Psoas muscle (tissue), 8 donors: ENCODE measurements around the gene SLC4A5. TPM values are rescaled to one million over a fixed set of nuclear protein-coding genes. Genes with fewer than 3 reads are reported as not detected.

Source experiments
- ATAC-seq, 4 donors: fragments of 200-7000 bp; cut with Tn5 transposase; one replicate each; pipeline ENCODE4 v1.9.1; 2020; ENCODE audit warnings: moderate library complexity in 3 of 4, mild to moderate bottlenecking in 2 of 4
- DNase-seq, 2 donors: peaks; one replicate each; pipeline ENCODE4 v3.0.0-alpha.2; 2020
- H3K27ac ChIP-seq: fragments of 200-600 bp; one replicate; pipeline ENCODE4 v1.8.0; 2022
- H3K27me3 ChIP-seq, 3 donors: fragments of 200-600 bp in 1 of 3; one replicate each; pipeline versions ENCODE4 v1.6.1 to v1.8.0; 2013 to 2022; ENCODE audit warnings: low read length in 2 of 3, mild to moderate bottlenecking in 2 of 3, moderate library complexity in 1 of 3; ENCODE audit not compliant: insufficient read depth in 3 of 3
- H3K36me3 ChIP-seq, 2 donors: fragments of 200-600 bp in 1 of 2; one replicate each; pipeline versions ENCODE4 v1.6.1 to v1.8.0; 2013 to 2022; ENCODE audit warnings: low read depth in 1 of 2, mild to moderate bottlenecking in 1 of 2, moderate library complexity in 1 of 2; ENCODE audit not compliant: insufficient read depth in 1 of 2
- H3K4me1 ChIP-seq: fragments of 200-600 bp; one replicate; pipeline ENCODE4 v1.8.0; 2022
- H3K4me3 ChIP-seq: fragments of 200-600 bp; one replicate; pipeline ENCODE4 v1.8.0; 2022; ENCODE audit warnings: mild to moderate bottlenecking
- H3K9me3 ChIP-seq: fragments of 200-600 bp; one replicate; pipeline ENCODE4 v1.8.0; 2022
- CTCF ChIP-seq: fragments of 200-600 bp; IDR thresholded peaks from one replicate; pipeline ENCODE4 v1.8.0; 2022; ENCODE audit warnings: antibody characterized with exemption
- WGBS, 3 donors: extraction: QIAGEN DNeasy Blood & Tissue Kit; methylation state at CpG; one replicate each; pipeline versions ENCODE4 v1.1.6 to v1.1.7; 2013; 5-methylcytosine and 5-hydroxymethylcytosine counted together
- intact Hi-C, 2 donors: fragments of 100-400 bp; cut with DNase I; formaldehyde crosslinking; loops; one replicate each; pipeline versions ENCODE4 v1.11.0 to v1.14.2; 2022
- polyA plus RNA-seq, 3 donors: library from polyadenylated mRNA; stranded (reverse); fragments of 200-250 nt; gene quantifications; one replicate each; pipeline ENCODE4 v1.2.3, GENCODE V29; 2013
- total RNA-seq, 4 donors: library from RNA; stranded (reverse); fragmentation: NEBNext Ultra II Directional in 2 of 4; extraction: Animal tissue kit (Norgen Biotek cat#: 25700) in 2 of 4; gene quantifications; one replicate each; pipeline versions ENCODE4 v1.2.1 to v1.2.4, GENCODE V29; 2021 to 2023
- donor health status: healthy with polysubstance abuse.
- donor health status: DM: no; HTN: no; CAD: no; lungs with moderate emphysema.
- donor health status: Bipolar disorder and iron deficiency.
- donor health status: healthy.
- donor health status: DM: yes; HTN: yes; CAD: no.
- donor health status: DM: no; HTN: no; CAD: no.
- donor health status: DM: no; HTN: no; CAD: no.
- donor health status: DM: yes; HTN: yes; CAD: no.

The SLC4A5 gene
- total and polyA plus RNA-seq, 7 donors = 0.27 to 5.7 (median 0.57) TPM

GRCh38 chr2:74292751-74293150 is 50.5 kb downstream of the SLC4A5 start:
- DNase-seq = no peak

GRCh38 chr2:74291886-74292621 is 51.2 kb downstream of the SLC4A5 start:
- WGBS, 3 donors = 92 to 96% (median 93%) methylated on average over 6 of the region's 6 CpGs
- ATAC-seq (no peak), DNase-seq (no peak)
- no peak overlapping the region for H3K27ac ChIP-seq
- intact Hi-C loops = no loop called here
- no peaks in the 10 kb centered on the region for H3K36me3 ChIP-seq
- no peaks in the 10 kb centered on the region for H3K9me3 ChIP-seq
- H3K27me3 ChIP-seq = no peaks in the 10 kb centered on the region
- no peaks in the 10 kb centered on the region for H3K4me1 ChIP-seq
- TF ChIP-seq CTCF = no peak
- no peak overlapping the region for H3K4me3 ChIP-seq

More at GRCh38 chr2:74292751-74293150, 50.5 kb downstream of the SLC4A5 start:
- H3K4me1 ChIP-seq = no peaks in the 10 kb centered on the region
- ATAC-seq = no peak
- no peak overlapping the region for H3K27ac ChIP-seq
- no peak overlapping the region for H3K4me3 ChIP-seq
- no peak for TF ChIP-seq CTCF
- no peaks in the 10 kb centered on the region for H3K9me3 ChIP-seq
- H3K27me3 ChIP-seq = no peaks in the 10 kb centered on the region
- intact Hi-C loops = no loop called here
- 83 to 88% (median 86%) methylated on average over 6 of the region's 6 CpGs for WGBS, 3 donors
- no peaks in the 10 kb centered on the region for H3K36me3 ChIP-seq

- ATAC-seq (no peak), DNase-seq (no peak)
- H3K4me3 ChIP-seq = no peak overlapping the region
- H3K36me3 ChIP-seq = no peaks in the 10 kb centered on the region
- no peak overlapping the region for H3K27ac ChIP-seq
- WGBS, 3 donors = 73 to 88% (median 82%) methylated on average over 2 of the region's 2 CpGs
- H3K27me3 ChIP-seq = no peaks in the 10 kb centered on the region
- TF ChIP-seq CTCF = no peak
- H3K4me1 ChIP-seq = no peaks in the 10 kb centered on the region
- intact Hi-C loops = no loop called here
- H3K9me3 ChIP-seq = no peaks in the 10 kb centered on the region
These were observed 52.0 kb downstream of the SLC4A5 start for GRCh38 chr2:74291218-74291544.

- Histone ChIP-seq H3K27ac (no peak overlapping the region), H3K36me3 (no peaks in the 10 kb centered on the region), H3K27me3 (no peaks in the 10 kb centered on the region), H3K4me3 (no peak overlapping the region), H3K4me1 (no peaks in the 10 kb centered on the region), H3K9me3 (no peaks in the 10 kb centered on the region)
- no peak for ATAC-seq
- intact Hi-C loops = no loop called here
- DNase-seq = no peak
- 52 to 67% (median 61%) methylated on average over 4 of the region's 4 CpGs for WGBS, 3 donors
- TF ChIP-seq CTCF = no peak
These were observed 52.6 kb downstream of the SLC4A5 start for GRCh38 chr2:74290466-74291217.
